Neutrophil (primary cell): Measurements from ENCODE around the gene STAB2.
A peak's percentile ranks its signal among the peaks of the same experiment; 100 is the strongest.

Experiments
- H3K27ac ChIP-seq: fragments of 200-600 bp; sonication (generic); 2 replicates; pipeline ENCODE4 v1.5.1; 2016; ENCODE audit warnings: mild to moderate bottlenecking, moderate library complexity
- H3K27me3 ChIP-seq: fragments of 200-600 bp; sonication (generic); 2 replicates; pipeline ENCODE4 v1.6.0; 2016; ENCODE audit warnings: mild to moderate bottlenecking
- H3K36me3 ChIP-seq: fragments of 200-600 bp; sonication (generic); 2 replicates; pipeline ENCODE4 v1.5.1; 2017
- H3K4me1 ChIP-seq, 2 experiments: fragments of 200-600 bp in 1 of 2; sonication (generic) in 1 of 2; 1 replicate in 1 of 2; 2 replicates in 1 of 2; pipeline versions ENCODE4 v1.5.1 to v1.6.1; 2013 to 2016; ENCODE audit warnings: low read depth in 1 of 2, low read length in 1 of 2, mild to moderate bottlenecking in 1 of 2, moderate library complexity in 1 of 2; ENCODE audit not compliant: control insufficient read depth in 1 of 2, insufficient read depth in 1 of 2
- H3K4me3 ChIP-seq, 2 experiments: fragments of 200-600 bp in 1 of 2; sonication (generic) in 1 of 2; 1 replicate in 1 of 2; 2 replicates in 1 of 2; pipeline ENCODE4 v1.5.1; 2013 to 2016; ENCODE audit warnings: low read depth in 1 of 2, low read length in 1 of 2, mild to moderate bottlenecking in 1 of 2, moderate library complexity in 1 of 2
- H3K9me3 ChIP-seq: fragments of 200-600 bp; sonication (generic); 2 replicates; pipeline ENCODE4 v1.5.1; 2016
- TF ChIP-seq, protein P1 (sequence below): fragments of 200-600 bp; sonication (generic); IDR thresholded peaks from 2 replicates; pipeline ENCODE4 v1.5.1; 2016; ENCODE audit warnings: antibody characterized with exemption

Gene STAB2

DNA sequence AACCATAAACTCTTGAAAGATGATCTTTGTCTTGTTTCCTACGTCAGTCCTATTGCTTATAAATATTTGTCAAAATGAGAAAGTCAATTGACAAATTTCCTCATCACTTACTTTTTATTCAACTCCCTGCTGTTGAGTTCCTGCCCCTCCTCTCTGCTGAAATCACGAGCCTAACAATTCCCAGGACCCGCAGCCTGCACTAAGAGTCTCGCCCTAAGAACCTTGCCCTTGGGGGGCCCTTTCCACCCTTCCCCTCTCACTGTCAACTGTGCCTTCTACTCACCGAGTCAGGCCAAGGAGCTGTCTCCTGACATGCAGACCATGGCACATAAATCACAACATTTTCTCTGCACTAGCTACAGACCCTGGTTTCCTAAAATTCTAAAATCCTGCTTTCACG, 99.0 kb downstream of the STAB2 start:
- Histone ChIP-seq H3K9me3 (no peaks in the 10 kb centered on the region), H3K36me3 (no peaks in the 10 kb centered on the region), H3K27ac (no peak overlapping the region), H3K4me3 (no peak overlapping the region), H3K4me1 (peaks cover 11 to 12% of the 10 kb centered on the region in 2 experiments), H3K27me3 (peaks cover 14% of the 10 kb centered on the region)
- TF ChIP-seq, protein P1, sequence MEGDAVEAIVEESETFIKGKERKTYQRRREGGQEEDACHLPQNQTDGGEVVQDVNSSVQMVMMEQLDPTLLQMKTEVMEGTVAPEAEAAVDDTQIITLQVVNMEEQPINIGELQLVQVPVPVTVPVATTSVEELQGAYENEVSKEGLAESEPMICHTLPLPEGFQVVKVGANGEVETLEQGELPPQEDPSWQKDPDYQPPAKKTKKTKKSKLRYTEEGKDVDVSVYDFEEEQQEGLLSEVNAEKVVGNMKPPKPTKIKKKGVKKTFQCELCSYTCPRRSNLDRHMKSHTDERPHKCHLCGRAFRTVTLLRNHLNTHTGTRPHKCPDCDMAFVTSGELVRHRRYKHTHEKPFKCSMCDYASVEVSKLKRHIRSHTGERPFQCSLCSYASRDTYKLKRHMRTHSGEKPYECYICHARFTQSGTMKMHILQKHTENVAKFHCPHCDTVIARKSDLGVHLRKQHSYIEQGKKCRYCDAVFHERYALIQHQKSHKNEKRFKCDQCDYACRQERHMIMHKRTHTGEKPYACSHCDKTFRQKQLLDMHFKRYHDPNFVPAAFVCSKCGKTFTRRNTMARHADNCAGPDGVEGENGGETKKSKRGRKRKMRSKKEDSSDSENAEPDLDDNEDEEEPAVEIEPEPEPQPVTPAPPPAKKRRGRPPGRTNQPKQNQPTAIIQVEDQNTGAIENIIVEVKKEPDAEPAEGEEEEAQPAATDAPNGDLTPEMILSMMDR = no peak

DNA sequence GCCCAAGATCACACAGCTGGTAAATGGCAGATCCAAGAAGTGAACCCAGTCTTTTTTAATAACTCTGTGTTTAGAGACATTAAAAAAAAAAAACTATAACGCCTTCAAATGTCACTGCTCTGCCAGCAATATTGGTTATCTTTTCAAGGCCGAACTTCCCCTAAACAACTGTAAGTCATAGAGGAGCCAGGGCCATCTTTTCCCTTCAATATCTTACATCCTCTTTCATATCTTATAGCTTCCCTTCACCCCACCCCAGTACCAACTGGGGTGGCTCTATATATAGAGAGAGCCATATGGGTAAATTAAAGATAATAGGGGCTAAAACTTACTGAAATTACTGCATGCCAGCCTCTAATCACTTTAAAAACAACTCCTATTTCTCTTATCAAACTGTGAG, 100.2 kb downstream of the STAB2 start:
- H3K27ac ChIP-seq = no peak overlapping the region
- H3K9me3 ChIP-seq = no peaks in the 10 kb centered on the region
- peaks cover 17 to 23% of the 10 kb centered on the region in 2 experiments for H3K4me1 ChIP-seq
- H3K36me3 ChIP-seq = no peaks in the 10 kb centered on the region
- TF ChIP-seq, protein P1 = no peak
- H3K4me3 ChIP-seq = no peak overlapping the region
- H3K27me3 ChIP-seq = peaks cover 14% of the 10 kb centered on the region

DNA sequence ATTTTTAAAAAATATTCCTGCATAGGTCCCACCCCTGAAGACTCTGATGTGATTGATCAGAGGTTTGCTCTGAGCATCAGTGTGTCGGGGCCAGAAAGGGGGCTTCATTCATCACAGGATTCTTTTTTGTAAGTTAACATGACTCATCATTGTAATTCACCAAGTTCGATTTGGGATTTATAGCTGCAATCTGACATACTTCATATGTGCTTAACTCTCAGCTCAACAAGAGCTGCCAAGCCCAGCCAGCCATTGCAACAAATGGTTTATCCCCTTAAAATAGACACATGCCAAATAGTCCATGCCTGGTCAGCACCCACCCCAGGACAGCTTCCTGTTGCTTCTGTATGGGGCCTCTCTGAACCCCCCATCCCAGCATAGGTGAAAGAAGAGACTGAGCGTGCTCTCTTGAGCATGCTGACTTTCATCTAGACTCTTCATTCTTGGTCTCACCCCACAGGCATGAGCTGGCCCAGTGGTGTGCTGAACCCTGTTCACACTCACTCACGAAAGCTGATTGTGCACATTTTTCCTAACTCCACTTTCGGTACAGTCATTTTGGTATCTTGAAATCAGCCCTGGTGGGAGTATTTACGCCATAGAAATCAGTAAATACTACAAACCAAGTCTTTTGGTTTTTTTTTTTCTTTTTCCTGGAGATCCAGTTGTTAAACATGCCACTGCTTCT, 101.4 kb downstream of the STAB2 start:
- H3K36me3 ChIP-seq = no peaks in the 10 kb centered on the region
- no peak overlapping the region for H3K4me3 ChIP-seq
- H3K27ac ChIP-seq = no peak overlapping the region
- H3K4me1 ChIP-seq = peaks cover 17 to 23% of the 10 kb centered on the region in 2 experiments
- peaks cover 12% of the 10 kb centered on the region for H3K27me3 ChIP-seq
- H3K9me3 ChIP-seq = no peaks in the 10 kb centered on the region
- TF ChIP-seq, protein P1 = no peak

DNA sequence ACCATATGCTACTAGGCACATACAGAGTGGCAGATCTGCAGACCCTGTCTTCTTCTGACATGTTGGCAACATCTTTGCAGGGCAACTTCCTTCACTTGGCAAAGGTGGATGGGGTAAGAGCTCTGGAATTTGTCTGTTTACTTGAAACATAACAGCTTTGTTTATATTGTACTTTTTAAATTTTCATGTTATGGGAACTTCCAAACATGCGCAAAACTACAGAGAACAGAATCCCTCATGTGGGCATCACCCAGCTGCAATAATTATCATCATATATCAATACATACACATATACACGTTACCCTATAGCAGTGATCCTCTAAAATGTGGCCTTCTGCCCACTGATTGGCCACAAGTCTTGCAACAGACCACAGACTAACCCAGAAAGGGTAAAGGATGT, 103.4 kb downstream of the STAB2 start:
- H3K4me1 ChIP-seq = peaks cover 17 to 23% of the 10 kb centered on the region in 2 experiments
- H3K36me3 ChIP-seq = no peaks in the 10 kb centered on the region
- TF ChIP-seq, protein P1 = no peak
- H3K4me3 ChIP-seq = no peak overlapping the region
- H3K27ac ChIP-seq = peak overlapping the region; percentile 56
- no peaks in the 10 kb centered on the region for H3K27me3 ChIP-seq
- no peaks in the 10 kb centered on the region for H3K9me3 ChIP-seq

DNA sequence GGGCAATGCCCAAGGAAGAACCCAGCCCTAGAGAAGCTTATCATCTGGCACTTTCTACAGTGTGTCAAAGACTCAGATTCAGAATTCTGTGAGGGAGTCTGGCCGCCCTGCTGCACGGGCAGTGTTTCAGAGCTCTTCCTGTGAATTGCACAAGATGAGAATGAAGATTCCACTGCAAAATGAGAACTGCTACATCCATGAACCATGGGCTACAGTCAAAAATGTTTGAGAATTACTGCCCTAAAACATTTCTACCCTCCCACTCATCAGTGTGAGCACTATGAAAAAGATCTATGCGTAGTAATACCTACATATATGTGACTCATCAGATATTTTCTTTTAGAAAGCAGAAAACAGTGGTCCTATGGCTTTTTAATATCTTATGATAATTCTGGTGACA, 104.0 kb downstream of the STAB2 start:
- Histone ChIP-seq H3K27ac (peak overlapping the region; percentile 56), H3K9me3 (no peaks in the 10 kb centered on the region), H3K36me3 (no peaks in the 10 kb centered on the region), H3K4me1 (peaks cover 17 to 23% of the 10 kb centered on the region in 2 experiments), H3K27me3 (no peaks in the 10 kb centered on the region), H3K4me3 (no peak overlapping the region)
- TF ChIP-seq, protein P1 = no peak
